ENCODE data around the gene MRPL23. TPM values are rescaled to one million over a fixed set of nuclear protein-coding genes. Genes with fewer than 3 reads are reported as not detected.

MRPL23 gene
- total RNA-seq, 2 donors from 2014 or later = 40.2 to 83.4 TPM

GRCh38 chr11:1998861-1999260, 51.7 kb downstream of the MRPL23 start:
- DNase-seq (no peak), ATAC-seq (no peak)
- no peaks in the 10 kb centered on the region for H3K9me3 ChIP-seq
- no peak for TF ChIP-seq CTCF (IDR thresholded peaks at IDR 0.05)
- no peak for TF ChIP-seq POLR2A (IDR thresholded peaks at IDR 0.05)
- no peaks in the 10 kb centered on the region for H3K4me1 ChIP-seq
- H3K36me3 ChIP-seq (replicated peaks in 1 of 2; ENCODE audit: insufficient read depth in 1 of 2, low read depth in 2 of 2) = no peaks in the 10 kb centered on the region
- WGBS, 2 donors = no CpG with 5 or more reads among the region's 15 CpGs
- no peaks in the 10 kb centered on the region for H3K27me3 ChIP-seq
- intact Hi-C loops (cut with DNase I) = no loop called here
- H3K4me3 ChIP-seq = no peak overlapping the region
- no peak overlapping the region for H3K27ac ChIP-seq

- no peak for DNase-seq
- intact Hi-C loops (cut with DNase I) = no loop called here
- WGBS, 2 donors = no CpG with 5 or more reads among the region's 42 CpGs
- H3K27ac ChIP-seq = no peak overlapping the region
- ATAC-seq = peak; percentile 50
- no peaks in the 10 kb centered on the region for H3K36me3 ChIP-seq (replicated peaks in 1 of 2; ENCODE audit: insufficient read depth in 1 of 2, low read depth in 2 of 2)
- no peaks in the 10 kb centered on the region for H3K4me1 ChIP-seq
- TF ChIP-seq CTCF (IDR thresholded peaks at IDR 0.05) (no peak), POLR2A (IDR thresholded peaks at IDR 0.05) (no peak)
- H3K4me3 ChIP-seq = no peak overlapping the region
- H3K9me3 ChIP-seq = no peaks in the 10 kb centered on the region
- H3K27me3 ChIP-seq = no peaks in the 10 kb centered on the region
Measured at GRCh38 chr11:2002042-2002776, 55.1 kb downstream of the MRPL23 start.

GRCh38 chr11:2002807-2003206, 55.7 kb downstream of the MRPL23 start:
- Histone ChIP-seq H3K9me3 (no peaks in the 10 kb centered on the region), H3K27ac (no peak overlapping the region), H3K36me3 (replicated peaks in 1 of 2; ENCODE audit: insufficient read depth in 1 of 2, low read depth in 2 of 2) (no peaks in the 10 kb centered on the region), H3K27me3 (no peaks in the 10 kb centered on the region), H3K4me3 (no peak overlapping the region), H3K4me1 (no peaks in the 10 kb centered on the region)
- DNase-seq (no peak), ATAC-seq (peak; percentile 64)
- TF ChIP-seq CTCF (IDR thresholded peaks at IDR 0.05) = no peak
- no peak for TF ChIP-seq POLR2A (IDR thresholded peaks at IDR 0.05)
- WGBS, 2 donors = no CpG with 5 or more reads among the region's 19 CpGs
- intact Hi-C loops (cut with DNase I) = no loop called here

- H3K36me3 ChIP-seq (replicated peaks in 1 of 2; ENCODE audit: insufficient read depth in 1 of 2, low read depth in 2 of 2) = no peaks in the 10 kb centered on the region
- no peaks in the 10 kb centered on the region for H3K4me1 ChIP-seq
- H3K27ac ChIP-seq = no peak overlapping the region
- DNase-seq (no peak), ATAC-seq (no peak)
- H3K4me3 ChIP-seq = no peak overlapping the region
- no peaks in the 10 kb centered on the region for H3K27me3 ChIP-seq
- no peaks in the 10 kb centered on the region for H3K9me3 ChIP-seq
- intact Hi-C loops (cut with DNase I) = no loop called here
- WGBS, 2 donors = no CpG with 5 or more reads among the region's 13 CpGs
- no peak for TF ChIP-seq POLR2A (IDR thresholded peaks at IDR 0.05)
- no peak for TF ChIP-seq CTCF (IDR thresholded peaks at IDR 0.05)
Measured at GRCh38 chr11:2004466-2004865, 57.3 kb downstream of the MRPL23 start.

MicroRNA genes within 50 kb of the gene (microRNA counts, 767-probe panel; counts per million panel counts)
- 0 to 736 counts per million in 2 donors for microRNA hsa-miR-675-5p

Small RNAs within 50 kb of the gene (small RNA-seq; reads per million reads assigned to genes)
- gene RF01972 (not detected), gene RF01973 (not detected)

Other genes starting within 250 kb of the MRPL23 start
- gene IFITM10, start 196.7 kb upstream of the MRPL23 start, total RNA-seq = under 1 TPM in 1 of 2 donors, not detected in 1; 0.26 TPM
- 100 to 1,000 TPM; 214 to 255 TPM for gene CTSD, start 183.4 kb upstream of the MRPL23 start, total RNA-seq
- 10 to 100 TPM in 1 of 2 donors, 1 to 10 TPM in 1; 6.0 to 32.6 TPM for gene SYT8, start 112.3 kb upstream of the MRPL23 start, total RNA-seq
- 1 to 10 TPM; 3.4 to 3.6 TPM for gene TNNI2, start 108.4 kb upstream of the MRPL23 start, total RNA-seq
- 10 to 100 TPM in 1 of 2 donors, 1 to 10 TPM in 1; 9.9 to 11.5 TPM for gene LSP1, start 94.2 kb upstream of the MRPL23 start, total RNA-seq
- gene PRR33, start 55.4 kb upstream of the MRPL23 start, total RNA-seq = not detected
- 1 to 10 TPM in 1 of 2 donors, not detected in 1; 1.6 TPM for gene TNNT3, start 27.6 kb upstream of the MRPL23 start, total RNA-seq
- gene H19, start 50.5 kb downstream of the MRPL23 start, total RNA-seq = 100 to 1,000 TPM; 151 to 234 TPM
- gene IGF2, start 192.1 kb downstream of the MRPL23 start, total RNA-seq = 10 to 100 TPM; 10.6 to 84.0 TPM
- gene INS, start 213.9 kb downstream of the MRPL23 start, total RNA-seq = over 10,000 TPM in 1 of 2 donors, 1,000 to 10,000 TPM in 1; 1,947 to 16,276 TPM
- gene TH, start 224.5 kb downstream of the MRPL23 start, total RNA-seq = under 1 TPM in 1 of 2 donors, not detected in 1; 0.66 TPM

Measured in body of pancreas (tissue), 4 donors.